Activated naive CD8-positive, alpha-beta T cell treated with anti-CD3 and anti-CD28 coated beads, Interleukin-2, amount 10 ng/mL, durations not matched to agents 7 days and 5 days (primary cell): ENCODE results near the gene TIAM1. TPM values are rescaled to one million over a fixed set of nuclear protein-coding genes. Genes with fewer than 3 reads are reported as not detected.

Experiments used
- ATAC-seq: fragments of 150-1000 bp; cut with Tn5 transposase; one replicate; pipeline ENCODE4 v1.10.0; 2021; ENCODE audit warnings: low read depth, moderate library complexity
- POLR2A ChIA-PET: fragments of 350-600 bp; sonication (Branson Sonifier 250); formaldehyde crosslinking; loops from one replicate; lab custom pipeline; 2021; ENCODE audit warnings: antibody characterized with exemption; lab: Charles Lee
- DNase-seq: peaks from one replicate; pipeline ENCODE4 v3.0.0; 2021
- H3K27ac Mint-ChIP-seq: one replicate; pipeline ENCODE4 v1.8.0; 2022; ENCODE audit warnings: mild to moderate bottlenecking, mixed read lengths
- H3K27me3 Mint-ChIP-seq: one replicate; pipeline ENCODE4 v1.8.0; 2022; ENCODE audit warnings: mild to moderate bottlenecking, moderate library complexity, mixed read lengths
- H3K36me3 Mint-ChIP-seq: one replicate; pipeline ENCODE4 v1.8.0; 2021; ENCODE audit warnings: mild to moderate bottlenecking, mixed read lengths
- H3K4me1 Mint-ChIP-seq: one replicate; pipeline ENCODE4 v1.8.0; 2021; ENCODE audit warnings: mixed read lengths
- H3K4me3 Mint-ChIP-seq: one replicate; pipeline ENCODE4 v1.8.0; 2022; ENCODE audit warnings: mild to moderate bottlenecking, moderate library complexity, mixed read lengths
- H3K9me3 Mint-ChIP-seq: one replicate; pipeline ENCODE4 v1.8.0; 2021; ENCODE audit warnings: mixed read lengths
- total RNA-seq, 2 experiments: library from RNA; stranded (reverse); gene quantifications; one replicate each; pipeline ENCODE4 v1.2.3, GENCODE V29; 2021

Gene TIAM1
- total RNA-seq, 2 experiments from 2014 or later = 21.8 to 23.7 TPM

GRCh38 chr21:31349208-31349607 is 5.1 kb upstream of the TIAM1 start:
- H3K4me1 Mint-ChIP-seq = peaks cover 29% of the 10 kb centered on the region

DNA sequence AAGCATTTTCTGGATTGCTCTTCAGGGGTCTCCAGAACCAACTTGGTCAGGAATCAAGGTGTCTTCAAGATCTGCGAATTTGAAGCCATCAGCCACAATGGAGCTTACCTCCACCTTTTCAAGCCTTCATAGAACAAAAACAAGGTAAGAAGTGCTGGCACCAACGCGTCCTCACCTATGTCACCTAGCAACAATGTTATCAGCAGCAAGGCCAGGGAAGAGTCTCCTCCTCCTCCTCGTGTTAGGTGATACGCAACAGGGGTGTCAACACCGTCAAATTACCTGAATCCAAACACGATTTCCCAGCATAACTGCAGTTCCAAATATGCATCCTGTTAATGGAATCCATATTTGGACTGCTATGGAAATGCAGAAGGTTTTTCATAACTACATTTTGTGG is 4.1 kb upstream of the TIAM1 start:
- Mint-ChIP-seq H3K27me3 (peaks cover 32% of the 10 kb centered on the region), H3K9me3 (peaks cover 7% of the 10 kb centered on the region), H3K36me3 (peaks cover 25% of the 10 kb centered on the region), H3K27ac (no peak overlapping the region), H3K4me3 (no peak overlapping the region), H3K4me1 (peaks cover 33% of the 10 kb centered on the region)
- DNase-seq (no peak), ATAC-seq (no peak)
- POLR2A ChIA-PET = no interaction called here

More at GRCh38 chr21:31349208-31349607, 5.1 kb upstream of the TIAM1 start:
- H3K27me3 Mint-ChIP-seq = peaks cover 24% of the 10 kb centered on the region
- peaks cover 7% of the 10 kb centered on the region for H3K9me3 Mint-ChIP-seq
- no peak overlapping the region for H3K4me3 Mint-ChIP-seq
- H3K36me3 Mint-ChIP-seq = peaks cover 25% of the 10 kb centered on the region
- POLR2A ChIA-PET = no interaction called here
- ATAC-seq = no peak
- no peak overlapping the region for H3K27ac Mint-ChIP-seq
- DNase-seq = no peak

GRCh38 chr21:31347435-31348032 is 3.5 kb upstream of the TIAM1 start:
- DNase-seq (no peak), ATAC-seq (no peak)
- Mint-ChIP-seq H3K9me3 (peaks cover 7% of the 10 kb centered on the region), H3K27me3 (peaks cover 39% of the 10 kb centered on the region), H3K4me1 (peaks cover 34% of the 10 kb centered on the region), H3K36me3 (peaks cover 23% of the 10 kb centered on the region), H3K4me3 (no peak overlapping the region), H3K27ac (no peak overlapping the region)
- POLR2A ChIA-PET = no interaction called here

DNA sequence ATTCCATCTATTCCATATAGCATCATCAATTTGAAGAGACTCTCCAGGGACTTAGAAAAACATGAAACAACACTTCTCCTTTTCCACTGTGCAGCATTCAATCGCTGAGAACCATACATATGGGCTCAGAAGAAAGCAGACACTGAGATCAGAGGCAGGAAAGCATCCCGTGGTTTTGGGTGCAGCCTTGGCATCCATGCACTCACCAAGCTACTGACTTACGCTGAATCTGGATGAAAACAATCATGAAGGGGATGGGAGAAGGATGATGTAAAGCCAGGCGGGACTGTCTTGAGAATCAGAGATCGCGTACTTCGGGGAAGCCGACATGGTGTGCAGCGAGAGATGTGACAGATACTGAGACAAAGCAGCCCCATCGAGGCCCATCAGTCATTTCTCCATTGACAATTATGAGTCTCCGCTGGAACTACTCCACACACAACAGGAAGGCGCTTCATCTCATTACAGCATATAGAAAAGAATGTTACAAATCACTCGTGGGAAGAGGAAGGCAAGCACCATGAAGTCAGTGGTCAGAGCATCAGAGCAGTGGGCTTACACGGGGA is 2.3 kb upstream of the TIAM1 start:
- Mint-ChIP-seq H3K4me1 (peaks cover 34% of the 10 kb centered on the region), H3K9me3 (peaks cover 7% of the 10 kb centered on the region), H3K36me3 (peaks cover 19% of the 10 kb centered on the region), H3K27me3 (peaks cover 41% of the 10 kb centered on the region), H3K4me3 (no peak overlapping the region), H3K27ac (no peak overlapping the region)
- DNase-seq (no peak), ATAC-seq (no peak)
- POLR2A ChIA-PET = no interaction called here

- H3K4me3 Mint-ChIP-seq = no peak overlapping the region
These were observed 1.1 kb upstream of the TIAM1 start for GRCh38 chr21:31345136-31345535.

DNA sequence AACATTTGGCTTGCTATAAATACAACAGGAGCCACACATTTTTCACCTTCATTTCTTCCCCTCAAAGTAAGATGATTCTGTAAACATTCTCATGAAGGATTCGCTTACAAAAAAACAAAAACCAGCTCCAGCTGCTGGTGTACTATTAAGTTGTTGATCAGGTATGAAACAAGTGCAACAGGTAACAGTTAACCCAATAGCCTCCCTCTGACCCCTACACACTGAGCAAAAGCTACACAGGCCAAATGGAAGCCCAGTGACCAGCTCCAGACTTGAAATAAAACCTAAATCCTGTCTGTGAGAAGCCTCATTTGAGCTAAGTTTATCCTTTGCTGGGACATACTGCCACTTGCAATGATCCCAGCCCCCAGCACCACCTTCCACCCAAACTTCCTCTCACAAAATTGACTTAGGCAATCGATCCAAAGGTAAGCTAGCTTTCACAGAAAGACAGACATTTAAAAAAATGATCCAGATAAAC is 991 bp downstream of the TIAM1 start:
- Mint-ChIP-seq H3K27me3 (peaks cover 41% of the 10 kb centered on the region), H3K4me3 (peak overlapping the region; percentile 90), H3K9me3 (no peaks in the 10 kb centered on the region), H3K27ac (peak overlapping the region; percentile 73), H3K4me1 (peaks cover 41% of the 10 kb centered on the region), H3K36me3 (peaks cover 20% of the 10 kb centered on the region)
- DNase-seq = no peak
- POLR2A ChIA-PET = interaction anchor here (0.9 to 2.6 kb wide), 4 partner anchors 11 to 216 kb away, joined by 3 to 10 read pairs (median 4); no protein-coding TSS in a partner anchor
- peak; percentile 20 for ATAC-seq

More at GRCh38 chr21:31345136-31345535, 1.1 kb upstream of the TIAM1 start:
- Mint-ChIP-seq H3K9me3 (peaks cover 2% of the 10 kb centered on the region), H3K4me1 (peaks cover 38% of the 10 kb centered on the region), H3K27ac (no peak overlapping the region), H3K36me3 (peaks cover 14% of the 10 kb centered on the region), H3K27me3 (peaks cover 41% of the 10 kb centered on the region)
- ATAC-seq (no peak), DNase-seq (no peak)
- POLR2A ChIA-PET = no interaction called here

DNA sequence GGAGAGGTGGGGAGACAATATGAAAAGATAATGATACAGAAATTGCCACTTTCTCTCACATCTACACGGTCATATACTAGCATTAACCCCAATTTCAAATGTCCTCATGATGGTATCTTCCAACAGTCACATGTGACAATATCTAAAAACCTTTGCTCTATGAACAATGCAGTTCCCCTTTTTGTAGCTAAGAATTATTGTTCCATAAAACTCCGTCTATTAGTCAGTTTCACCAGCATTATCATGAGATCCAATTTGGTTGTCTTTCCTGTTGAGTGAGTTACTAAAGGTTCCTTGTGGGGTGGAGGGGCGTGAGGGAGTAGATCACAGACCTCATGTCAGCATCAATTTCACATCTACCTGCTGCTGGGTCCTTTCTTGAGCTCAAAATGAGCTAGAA is 1.7 kb downstream of the TIAM1 start:
- H3K4me3 Mint-ChIP-seq = peak overlapping the region; percentile 90
- H3K9me3 Mint-ChIP-seq = no peaks in the 10 kb centered on the region
- DNase-seq (no peak), ATAC-seq (no peak)
- H3K27ac Mint-ChIP-seq = no peak overlapping the region
- peaks cover 39% of the 10 kb centered on the region for H3K4me1 Mint-ChIP-seq
- H3K27me3 Mint-ChIP-seq = peaks cover 38% of the 10 kb centered on the region
- peaks cover 20% of the 10 kb centered on the region for H3K36me3 Mint-ChIP-seq
- POLR2A ChIA-PET = interaction anchor here (0.5 to 2.6 kb wide), 3 partner anchors 12 to 217 kb away, joined by 3 to 10 read pairs (median 4); no protein-coding TSS in a partner anchor

GRCh38 chr21:31340942-31341487 is 3.0 kb downstream of the TIAM1 start:
- POLR2A ChIA-PET = no interaction called here
- DNase-seq (no peak), ATAC-seq (no peak)
- Mint-ChIP-seq H3K27ac (no peak overlapping the region), H3K36me3 (peaks cover 28% of the 10 kb centered on the region), H3K4me1 (peaks cover 39% of the 10 kb centered on the region), H3K4me3 (peak overlapping the region; percentile 5), H3K9me3 (no peaks in the 10 kb centered on the region), H3K27me3 (peaks cover 29% of the 10 kb centered on the region)

GRCh38 chr21:31340514-31340913 is 3.5 kb downstream of the TIAM1 start:
- Mint-ChIP-seq H3K27ac (no peak overlapping the region), H3K4me1 (peaks cover 39% of the 10 kb centered on the region), H3K36me3 (peaks cover 28% of the 10 kb centered on the region), H3K4me3 (peak overlapping the region; percentile 5), H3K9me3 (no peaks in the 10 kb centered on the region), H3K27me3 (peaks cover 25% of the 10 kb centered on the region)
- POLR2A ChIA-PET = no interaction called here
- ATAC-seq (no peak), DNase-seq (no peak)

DNA sequence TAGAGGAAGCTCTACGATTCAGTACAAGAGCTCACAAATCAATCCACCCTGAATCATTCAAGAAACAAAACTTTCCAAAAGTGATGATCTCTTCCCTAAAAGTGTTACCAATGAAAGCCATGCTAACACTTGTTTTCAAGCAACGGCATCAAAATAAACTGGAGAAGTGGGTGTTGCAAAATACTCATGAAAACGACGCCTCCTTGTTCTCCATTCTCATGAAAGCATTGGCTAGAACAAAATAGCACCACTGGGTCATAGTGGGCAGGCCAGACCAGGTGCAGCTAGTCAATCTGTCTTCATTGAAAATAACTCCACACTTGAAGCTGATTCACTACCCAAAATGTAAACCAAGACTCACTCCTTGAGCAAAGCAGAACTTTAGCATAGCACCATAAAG is 4.3 kb downstream of the TIAM1 start:
- H3K27me3 Mint-ChIP-seq = peaks cover 20% of the 10 kb centered on the region
- no peaks in the 10 kb centered on the region for H3K9me3 Mint-ChIP-seq
- POLR2A ChIA-PET = no interaction called here
- peaks cover 28% of the 10 kb centered on the region for H3K36me3 Mint-ChIP-seq
- no peak overlapping the region for H3K27ac Mint-ChIP-seq
- DNase-seq (no peak), ATAC-seq (no peak)
- peaks cover 37% of the 10 kb centered on the region for H3K4me1 Mint-ChIP-seq
- no peak overlapping the region for H3K4me3 Mint-ChIP-seq

GRCh38 chr21:31338908-31339368 is 5.1 kb downstream of the TIAM1 start:
- peaks cover 30% of the 10 kb centered on the region for H3K36me3 Mint-ChIP-seq
- no peak overlapping the region for H3K27ac Mint-ChIP-seq
- POLR2A ChIA-PET = no interaction called here
- no peaks in the 10 kb centered on the region for H3K9me3 Mint-ChIP-seq
- ATAC-seq (no peak), DNase-seq (no peak)
- H3K4me3 Mint-ChIP-seq = no peak overlapping the region
- H3K4me1 Mint-ChIP-seq = peaks cover 31% of the 10 kb centered on the region
- peaks cover 15% of the 10 kb centered on the region for H3K27me3 Mint-ChIP-seq

DNA sequence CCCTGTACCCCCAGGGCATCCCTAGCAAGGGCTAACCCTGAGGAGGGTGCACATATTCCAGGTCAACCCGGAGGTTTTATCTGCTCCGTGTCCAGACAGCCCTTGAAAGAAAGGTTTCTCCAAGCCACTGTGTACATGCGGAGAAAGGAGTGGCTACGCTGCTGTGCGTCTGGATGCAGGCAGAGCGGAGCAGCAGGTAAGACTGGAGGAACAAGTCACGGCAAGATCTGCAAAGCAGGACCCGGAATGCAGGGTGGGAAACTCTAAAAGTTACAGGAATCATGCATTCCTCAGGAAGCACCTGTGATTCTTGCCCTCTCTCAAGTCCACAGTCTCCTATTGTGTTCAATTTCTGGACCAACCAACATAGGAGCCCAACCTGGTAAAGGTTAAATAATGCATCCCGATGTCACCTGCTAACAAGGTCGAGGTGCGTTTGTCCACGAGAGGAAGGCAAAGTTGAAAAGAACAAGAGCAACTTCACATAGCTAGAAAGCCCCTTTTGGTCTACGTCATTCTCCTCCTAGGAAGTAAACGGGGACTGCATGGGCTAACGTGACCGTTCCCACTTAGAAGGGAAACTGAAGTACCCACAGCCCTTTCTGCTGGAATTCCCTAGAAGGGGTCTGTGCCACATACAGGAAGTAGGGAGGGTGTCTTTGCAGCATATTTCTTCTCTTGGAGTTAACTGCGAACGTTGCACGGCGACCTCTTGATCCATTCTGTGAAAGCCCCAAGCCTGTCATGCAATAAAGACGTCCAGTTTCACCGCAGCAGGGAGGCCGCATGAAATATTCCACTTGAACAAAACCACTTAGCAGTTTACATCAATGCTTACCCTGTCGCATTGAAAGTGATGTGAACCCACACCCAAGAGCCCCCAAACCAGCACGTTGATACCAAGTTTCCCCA is 5.8 kb downstream of the TIAM1 start:
- no peaks in the 10 kb centered on the region for H3K9me3 Mint-ChIP-seq
- H3K27me3 Mint-ChIP-seq = peaks cover 10% of the 10 kb centered on the region
- POLR2A ChIA-PET = no interaction called here
- H3K27ac Mint-ChIP-seq = no peak overlapping the region
- ATAC-seq (no peak), DNase-seq (no peak)
- peaks cover 30% of the 10 kb centered on the region for H3K4me1 Mint-ChIP-seq
- peaks cover 34% of the 10 kb centered on the region for H3K36me3 Mint-ChIP-seq
- H3K4me3 Mint-ChIP-seq = no peak overlapping the region

GRCh38 chr21:31337086-31337485 is 7.0 kb downstream of the TIAM1 start:
- H3K4me1 Mint-ChIP-seq = peaks cover 25% of the 10 kb centered on the region
- ATAC-seq (no peak), DNase-seq (no peak)
- POLR2A ChIA-PET = no interaction called here
- H3K27me3 Mint-ChIP-seq = no peaks in the 10 kb centered on the region
- H3K9me3 Mint-ChIP-seq = no peaks in the 10 kb centered on the region
- peaks cover 38% of the 10 kb centered on the region for H3K36me3 Mint-ChIP-seq
- no peak overlapping the region for H3K4me3 Mint-ChIP-seq
- H3K27ac Mint-ChIP-seq = no peak overlapping the region
